Measurements from ENCODE around the gene TTC33. TPM values are rescaled to one million over a fixed set of nuclear protein-coding genes. Genes with fewer than 3 reads are reported as not detected.
"Not testable (repeated sequence)": the region's sequence is repeated elsewhere in the genome, so short reads cannot be mapped to it uniquely, and the experiment has no call there.

TTC33 gene
- total RNA-seq, 3 donors from 2014 or later: 14.6 to 20.9 (median 15.9) TPM

- H3K9me3 Mint-ChIP-seq: peaks cover 5% of the 10 kb centered on the region
- ATAC-seq (peak; percentile 77 to 87), DNase-seq (no peak)
- H3K4me3 Mint-ChIP-seq: no peak overlapping the region
- no peaks in the 10 kb centered on the region for H3K36me3 Mint-ChIP-seq (ENCODE audit: insufficient read depth)
- H3K4me1 Mint-ChIP-seq (ENCODE audit: low read depth): peaks cover 22% of the 10 kb centered on the region
- no peaks in the 10 kb centered on the region for H3K27me3 Mint-ChIP-seq (ENCODE audit: low read depth)
Measured at GRCh38 chr5:40570408-40571129, 185.2 kb downstream of the TTC33 start.

GRCh38 chr5:40569546-40570270 is 186.1 kb downstream of the TTC33 start:
- no peak overlapping the region for H3K4me3 Mint-ChIP-seq
- no peaks in the 10 kb centered on the region for H3K27me3 Mint-ChIP-seq (ENCODE audit: low read depth)
- H3K4me1 Mint-ChIP-seq (ENCODE audit: low read depth): peaks cover 22% of the 10 kb centered on the region
- ATAC-seq (no peak), DNase-seq (no peak)
- peaks cover 5% of the 10 kb centered on the region for H3K9me3 Mint-ChIP-seq
- no peaks in the 10 kb centered on the region for H3K36me3 Mint-ChIP-seq (ENCODE audit: insufficient read depth)

GRCh38 chr5:40568548-40568947 is 187.2 kb downstream of the TTC33 start:
- Mint-ChIP-seq H3K4me3 (no peak overlapping the region), H3K4me1 (ENCODE audit: low read depth) (peaks cover 22% of the 10 kb centered on the region), H3K36me3 (ENCODE audit: insufficient read depth) (no peaks in the 10 kb centered on the region), H3K27me3 (ENCODE audit: low read depth) (no peaks in the 10 kb centered on the region), H3K9me3 (peaks cover 5% of the 10 kb centered on the region)
- ATAC-seq: no peak
- DNase-seq: no peak

DNA sequence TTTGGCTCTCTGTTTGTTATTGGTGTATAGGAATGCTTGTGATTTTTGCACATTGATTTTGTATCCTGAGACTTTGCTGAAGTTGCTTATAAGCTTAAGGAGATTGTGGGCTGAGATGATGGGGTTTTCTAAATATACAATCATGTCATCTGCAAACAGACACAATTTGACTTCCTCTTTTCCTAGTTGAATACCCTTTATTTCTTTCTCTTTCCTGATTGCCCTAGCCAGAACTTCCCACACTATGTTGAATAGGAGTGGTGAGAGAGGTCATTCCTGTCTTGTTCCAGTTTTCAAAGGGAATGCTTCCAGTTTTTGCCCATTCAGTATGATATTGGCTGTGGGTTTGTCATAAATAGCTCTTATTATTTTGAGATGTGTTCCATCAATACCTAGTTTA is 192.6 kb downstream of the TTC33 start:
- Mint-ChIP-seq H3K9me3 (peaks cover 10% of the 10 kb centered on the region), H3K4me1 (ENCODE audit: low read depth) (peaks cover 12% of the 10 kb centered on the region)
- not testable (repeated sequence) for DNase-seq; H3K27me3 Mint-ChIP-seq (ENCODE audit: low read depth); H3K4me3 Mint-ChIP-seq; H3K36me3 Mint-ChIP-seq (ENCODE audit: insufficient read depth); ATAC-seq

GRCh38 chr5:40560474-40561110 is 195.2 kb downstream of the TTC33 start:
- Mint-ChIP-seq H3K9me3 (peaks cover 10% of the 10 kb centered on the region), H3K36me3 (ENCODE audit: insufficient read depth) (no peaks in the 10 kb centered on the region), H3K4me3 (no peak overlapping the region), H3K4me1 (ENCODE audit: low read depth) (peaks cover 17% of the 10 kb centered on the region), H3K27me3 (ENCODE audit: low read depth) (no peaks in the 10 kb centered on the region)
- ATAC-seq (peak in 1 of 2 donors; percentile 14), DNase-seq (no peak)

DNA sequence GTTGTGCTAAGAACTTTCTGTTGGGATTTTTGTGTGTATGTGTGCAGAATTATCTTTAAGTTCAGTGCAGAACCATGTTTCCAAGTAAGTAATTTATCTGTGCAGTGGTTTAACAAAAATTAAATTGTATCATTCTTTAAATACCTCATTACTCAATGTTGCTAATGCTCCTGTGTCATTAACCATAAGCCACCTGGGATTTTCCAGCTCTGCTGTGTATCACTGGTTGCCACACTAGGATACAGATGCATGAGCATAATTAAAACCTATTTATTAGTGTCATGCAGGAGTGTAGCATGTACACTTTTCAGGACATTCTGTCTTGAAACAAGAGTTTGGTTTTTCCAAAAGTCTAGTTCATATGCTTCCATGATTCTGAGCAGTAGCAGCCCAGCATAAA is 196.5 kb downstream of the TTC33 start:
- no peaks in the 10 kb centered on the region for H3K36me3 Mint-ChIP-seq (ENCODE audit: insufficient read depth)
- H3K9me3 Mint-ChIP-seq: peaks cover 10% of the 10 kb centered on the region
- no peak overlapping the region for H3K4me3 Mint-ChIP-seq
- no peak for ATAC-seq
- no peaks in the 10 kb centered on the region for H3K27me3 Mint-ChIP-seq (ENCODE audit: low read depth)
- DNase-seq: no peak
- H3K4me1 Mint-ChIP-seq (ENCODE audit: low read depth): peaks cover 20% of the 10 kb centered on the region

GRCh38 chr5:40557501-40557900 is 198.3 kb downstream of the TTC33 start:
- ATAC-seq (no peak), DNase-seq (no peak)
- Mint-ChIP-seq H3K4me1 (ENCODE audit: low read depth) (peaks cover 20% of the 10 kb centered on the region), H3K9me3 (peaks cover 10% of the 10 kb centered on the region), H3K4me3 (no peak overlapping the region), H3K36me3 (ENCODE audit: insufficient read depth) (no peaks in the 10 kb centered on the region), H3K27me3 (ENCODE audit: low read depth) (no peaks in the 10 kb centered on the region)

DNA sequence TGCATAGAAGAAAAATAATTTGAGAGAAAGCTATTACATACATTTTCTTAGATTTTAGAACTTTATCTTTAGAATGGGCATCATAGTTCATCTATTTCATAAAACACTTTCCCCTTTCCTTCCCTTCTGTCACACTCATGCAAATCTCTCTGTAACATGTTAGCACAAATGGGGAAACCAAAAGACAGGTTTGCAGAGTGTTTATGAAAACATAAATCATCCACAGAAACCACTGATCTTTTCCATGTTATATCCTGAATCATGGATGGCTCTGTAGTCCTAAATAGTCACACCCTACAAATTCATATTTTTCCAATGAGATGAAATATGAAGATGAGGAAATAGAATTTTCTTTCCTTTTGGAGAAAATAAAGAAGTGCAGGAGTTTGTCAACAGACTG is 198.9 kb downstream of the TTC33 start:
- Mint-ChIP-seq H3K27me3 (ENCODE audit: low read depth) (no peaks in the 10 kb centered on the region), H3K36me3 (ENCODE audit: insufficient read depth) (no peaks in the 10 kb centered on the region), H3K9me3 (peaks cover 10% of the 10 kb centered on the region), H3K4me1 (ENCODE audit: low read depth) (peaks cover 20% of the 10 kb centered on the region), H3K4me3 (no peak overlapping the region)
- DNase-seq (no peak), ATAC-seq (no peak)

DNA sequence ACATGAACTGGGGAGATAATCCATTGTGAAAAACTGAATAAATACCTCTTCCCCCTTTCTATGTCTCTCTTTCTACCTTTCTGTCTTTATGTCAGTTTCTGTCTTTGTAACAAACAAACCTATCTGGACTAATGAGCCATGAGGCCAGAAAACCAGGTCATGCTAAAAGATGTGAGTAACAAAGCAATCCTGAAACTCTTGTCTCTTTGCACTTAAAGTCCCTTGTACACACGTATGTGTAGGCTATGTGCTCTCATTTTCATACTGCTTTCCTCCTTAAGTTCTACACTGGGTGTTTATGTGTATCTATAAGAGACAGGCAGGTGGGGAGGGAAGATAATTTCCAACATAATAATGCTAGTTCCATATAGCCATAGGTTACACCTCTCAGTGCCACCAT is 199.9 kb downstream of the TTC33 start:
- no peaks in the 10 kb centered on the region for H3K36me3 Mint-ChIP-seq (ENCODE audit: insufficient read depth)
- H3K4me1 Mint-ChIP-seq (ENCODE audit: low read depth): peaks cover 18% of the 10 kb centered on the region
- H3K27me3 Mint-ChIP-seq (ENCODE audit: low read depth): no peaks in the 10 kb centered on the region
- DNase-seq (no peak), ATAC-seq (peak in 1 of 2 donors; percentile 25)
- H3K4me3 Mint-ChIP-seq: no peak overlapping the region
- H3K9me3 Mint-ChIP-seq: peaks cover 5% of the 10 kb centered on the region

GRCh38 chr5:40554813-40555212 is 200.9 kb downstream of the TTC33 start:
- Mint-ChIP-seq H3K9me3 (peaks cover 4% of the 10 kb centered on the region), H3K27me3 (ENCODE audit: low read depth) (no peaks in the 10 kb centered on the region), H3K4me1 (ENCODE audit: low read depth) (peaks cover 12% of the 10 kb centered on the region), H3K36me3 (ENCODE audit: insufficient read depth) (no peaks in the 10 kb centered on the region), H3K4me3 (no peak overlapping the region)
- DNase-seq (no peak), ATAC-seq (no peak)

- Mint-ChIP-seq H3K4me3 (no peak overlapping the region), H3K36me3 (ENCODE audit: insufficient read depth) (no peaks in the 10 kb centered on the region), H3K9me3 (peaks cover 4% of the 10 kb centered on the region), H3K27me3 (ENCODE audit: low read depth) (no peaks in the 10 kb centered on the region), H3K4me1 (ENCODE audit: low read depth) (peaks cover 10% of the 10 kb centered on the region)
- no peak for DNase-seq
- no peak for ATAC-seq
Measured at GRCh38 chr5:40554054-40554453, 201.7 kb downstream of the TTC33 start.

GRCh38 chr5:40552981-40553380 is 202.8 kb downstream of the TTC33 start:
- Mint-ChIP-seq H3K4me3 (no peak overlapping the region), H3K9me3 (peaks cover 4% of the 10 kb centered on the region), H3K27me3 (ENCODE audit: low read depth) (no peaks in the 10 kb centered on the region), H3K36me3 (ENCODE audit: insufficient read depth) (no peaks in the 10 kb centered on the region), H3K4me1 (ENCODE audit: low read depth) (peaks cover 10% of the 10 kb centered on the region)
- DNase-seq: no peak
- no peak for ATAC-seq

DNA sequence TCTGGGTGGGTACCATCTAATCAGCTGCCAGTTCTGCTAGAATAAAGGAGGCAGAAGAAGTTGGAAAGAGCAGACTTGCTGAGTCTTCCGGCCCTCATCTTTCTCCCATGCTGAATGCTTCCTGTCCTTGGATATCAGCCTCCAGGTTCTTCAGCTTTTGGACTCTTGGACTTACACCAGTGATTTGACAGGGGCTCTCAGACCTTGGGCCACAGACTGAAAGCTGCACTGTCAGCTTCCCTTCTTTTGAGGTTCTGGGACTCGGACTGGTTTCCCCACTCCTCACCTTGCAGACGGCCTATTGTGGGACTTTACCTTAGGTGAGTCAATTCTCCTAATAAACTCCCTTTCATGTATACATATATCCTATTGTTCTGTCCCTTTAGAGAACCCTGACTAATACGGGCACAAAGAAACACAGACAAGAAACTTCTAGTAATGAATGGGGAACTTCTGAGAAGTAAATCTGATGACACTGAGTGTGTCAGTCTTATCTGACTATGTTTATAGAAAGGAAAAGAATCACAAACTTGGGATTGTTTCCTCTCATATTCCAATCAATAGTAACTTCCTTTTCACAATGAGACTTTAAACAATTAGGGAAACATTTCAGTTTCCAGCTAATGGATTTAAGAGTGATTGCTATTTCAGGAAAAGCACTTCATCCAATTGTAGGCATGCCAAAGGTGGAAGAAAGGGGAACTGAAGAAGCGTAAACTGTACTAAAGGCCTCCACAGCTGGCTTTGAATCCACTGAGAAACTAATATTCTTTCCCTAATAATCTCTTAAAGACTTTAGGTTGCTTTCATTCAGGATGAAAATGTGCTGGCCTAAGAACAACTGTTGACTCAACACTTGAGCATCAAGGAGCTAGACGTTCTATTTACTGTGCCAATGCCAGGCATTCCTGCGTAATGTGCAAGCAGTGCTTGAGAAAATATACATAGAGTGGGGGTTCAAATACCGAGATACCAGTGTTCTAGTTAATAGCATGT is 204.0 kb downstream of the TTC33 start:
- Mint-ChIP-seq H3K9me3 (peaks cover 4% of the 10 kb centered on the region), H3K4me3 (no peak overlapping the region), H3K27me3 (ENCODE audit: low read depth) (no peaks in the 10 kb centered on the region), H3K36me3 (ENCODE audit: insufficient read depth) (no peaks in the 10 kb centered on the region), H3K4me1 (ENCODE audit: low read depth) (peaks cover 10% of the 10 kb centered on the region)
- DNase-seq (no peak), ATAC-seq (no peak)

DNA sequence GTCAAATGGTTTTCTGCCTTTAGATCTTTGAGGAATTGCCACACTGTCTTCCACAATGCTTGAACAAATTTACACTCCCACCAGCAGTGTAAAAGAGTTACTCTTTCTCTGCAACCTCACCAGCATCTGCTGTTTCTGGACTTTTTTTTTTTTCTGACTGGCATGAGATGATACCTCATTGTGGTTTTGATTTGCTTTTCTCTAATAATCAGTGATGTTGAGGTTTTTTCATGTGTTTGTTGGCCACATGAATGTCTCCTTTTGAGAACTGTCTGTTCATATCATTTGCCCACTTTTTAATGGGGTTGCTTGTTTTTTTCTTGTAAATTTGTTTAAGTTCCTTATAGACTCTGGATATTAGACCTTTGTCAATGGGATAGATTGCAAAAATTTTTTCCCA is 205.3 kb downstream of the TTC33 start:
- DNase-seq (no peak), ATAC-seq (no peak)
- H3K4me1 Mint-ChIP-seq (ENCODE audit: low read depth): peaks cover 3% of the 10 kb centered on the region
- H3K27me3 Mint-ChIP-seq (ENCODE audit: low read depth): no peaks in the 10 kb centered on the region
- no peak overlapping the region for H3K4me3 Mint-ChIP-seq
- peaks cover 4% of the 10 kb centered on the region for H3K9me3 Mint-ChIP-seq
- no peaks in the 10 kb centered on the region for H3K36me3 Mint-ChIP-seq (ENCODE audit: insufficient read depth)
